Retinal pigment epithelial cell (primary cell): ENCODE measurements around the gene FAM221A.
"Not testable (repeated sequence)": the region's sequence is repeated elsewhere in the genome, so short reads cannot be mapped to it uniquely, and the experiment has no call there.

Experiments
- DNase-seq: peaks from one replicate; pipeline ENCODE4 v3.0.0-alpha.2; 2010; ENCODE audit warnings: low read depth
- H3K4me3 ChIP-seq: 2 replicates; pipeline ENCODE4 v1.5.1; 2011; ENCODE audit warnings: mild to moderate bottlenecking, low read length, control low read depth, moderate library complexity
- TF ChIP-seq, protein P1 (sequence below): conservative IDR thresholded peaks from 2 replicates; pipeline ENCODE4 v1.5.1; 2011; ENCODE audit warnings: low read depth, low read length, control low read depth, inconsistent platforms

Gene FAM221A

DNA sequence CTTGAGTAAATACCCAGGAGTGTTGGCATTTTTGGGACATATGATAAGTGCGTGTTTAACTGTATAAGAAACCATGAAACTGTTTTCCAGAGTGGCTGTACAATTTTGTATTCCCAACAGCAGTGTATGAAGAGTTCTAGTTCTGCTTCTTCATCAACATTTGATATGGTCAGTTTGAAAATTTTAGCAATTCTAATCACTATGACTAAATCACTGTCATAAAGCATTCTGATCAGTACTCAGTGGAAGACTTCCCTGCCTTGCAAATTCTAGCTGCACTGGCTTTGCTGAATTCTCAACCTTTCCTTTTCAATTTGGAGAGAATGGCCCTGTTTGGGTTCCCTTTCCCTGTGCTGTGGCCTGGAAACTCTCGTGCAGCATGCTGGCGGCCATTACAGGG is 18.6 kb upstream of the FAM221A start:
- H3K4me3 ChIP-seq = no peak overlapping the region
- no peak for DNase-seq
- TF ChIP-seq, protein P1, sequence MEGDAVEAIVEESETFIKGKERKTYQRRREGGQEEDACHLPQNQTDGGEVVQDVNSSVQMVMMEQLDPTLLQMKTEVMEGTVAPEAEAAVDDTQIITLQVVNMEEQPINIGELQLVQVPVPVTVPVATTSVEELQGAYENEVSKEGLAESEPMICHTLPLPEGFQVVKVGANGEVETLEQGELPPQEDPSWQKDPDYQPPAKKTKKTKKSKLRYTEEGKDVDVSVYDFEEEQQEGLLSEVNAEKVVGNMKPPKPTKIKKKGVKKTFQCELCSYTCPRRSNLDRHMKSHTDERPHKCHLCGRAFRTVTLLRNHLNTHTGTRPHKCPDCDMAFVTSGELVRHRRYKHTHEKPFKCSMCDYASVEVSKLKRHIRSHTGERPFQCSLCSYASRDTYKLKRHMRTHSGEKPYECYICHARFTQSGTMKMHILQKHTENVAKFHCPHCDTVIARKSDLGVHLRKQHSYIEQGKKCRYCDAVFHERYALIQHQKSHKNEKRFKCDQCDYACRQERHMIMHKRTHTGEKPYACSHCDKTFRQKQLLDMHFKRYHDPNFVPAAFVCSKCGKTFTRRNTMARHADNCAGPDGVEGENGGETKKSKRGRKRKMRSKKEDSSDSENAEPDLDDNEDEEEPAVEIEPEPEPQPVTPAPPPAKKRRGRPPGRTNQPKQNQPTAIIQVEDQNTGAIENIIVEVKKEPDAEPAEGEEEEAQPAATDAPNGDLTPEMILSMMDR = no peak

- H3K4me3 ChIP-seq = no peak overlapping the region
- DNase-seq = no peak
- TF ChIP-seq, protein P1 = no peak
Observed at GRCh38 chr7:23662124-23662983, 17.6 kb upstream of the FAM221A start.

GRCh38 chr7:23662984-23663313 is 17.1 kb upstream of the FAM221A start:
- TF ChIP-seq, protein P1 = no peak

GRCh38 chr7:23664122-23664521 is 15.9 kb upstream of the FAM221A start:
- DNase-seq = no peak

More at GRCh38 chr7:23662984-23663313, 17.1 kb upstream of the FAM221A start:
- DNase-seq = no peak
- no peak overlapping the region for H3K4me3 ChIP-seq

GRCh38 chr7:23672033-23672432 is 8.0 kb upstream of the FAM221A start:
- no peak for DNase-seq
- H3K4me3 ChIP-seq = no peak overlapping the region
- TF ChIP-seq, protein P1 = no peak

More at GRCh38 chr7:23664122-23664521, 15.9 kb upstream of the FAM221A start:
- TF ChIP-seq, protein P1 = no peak
- no peak overlapping the region for H3K4me3 ChIP-seq

DNA sequence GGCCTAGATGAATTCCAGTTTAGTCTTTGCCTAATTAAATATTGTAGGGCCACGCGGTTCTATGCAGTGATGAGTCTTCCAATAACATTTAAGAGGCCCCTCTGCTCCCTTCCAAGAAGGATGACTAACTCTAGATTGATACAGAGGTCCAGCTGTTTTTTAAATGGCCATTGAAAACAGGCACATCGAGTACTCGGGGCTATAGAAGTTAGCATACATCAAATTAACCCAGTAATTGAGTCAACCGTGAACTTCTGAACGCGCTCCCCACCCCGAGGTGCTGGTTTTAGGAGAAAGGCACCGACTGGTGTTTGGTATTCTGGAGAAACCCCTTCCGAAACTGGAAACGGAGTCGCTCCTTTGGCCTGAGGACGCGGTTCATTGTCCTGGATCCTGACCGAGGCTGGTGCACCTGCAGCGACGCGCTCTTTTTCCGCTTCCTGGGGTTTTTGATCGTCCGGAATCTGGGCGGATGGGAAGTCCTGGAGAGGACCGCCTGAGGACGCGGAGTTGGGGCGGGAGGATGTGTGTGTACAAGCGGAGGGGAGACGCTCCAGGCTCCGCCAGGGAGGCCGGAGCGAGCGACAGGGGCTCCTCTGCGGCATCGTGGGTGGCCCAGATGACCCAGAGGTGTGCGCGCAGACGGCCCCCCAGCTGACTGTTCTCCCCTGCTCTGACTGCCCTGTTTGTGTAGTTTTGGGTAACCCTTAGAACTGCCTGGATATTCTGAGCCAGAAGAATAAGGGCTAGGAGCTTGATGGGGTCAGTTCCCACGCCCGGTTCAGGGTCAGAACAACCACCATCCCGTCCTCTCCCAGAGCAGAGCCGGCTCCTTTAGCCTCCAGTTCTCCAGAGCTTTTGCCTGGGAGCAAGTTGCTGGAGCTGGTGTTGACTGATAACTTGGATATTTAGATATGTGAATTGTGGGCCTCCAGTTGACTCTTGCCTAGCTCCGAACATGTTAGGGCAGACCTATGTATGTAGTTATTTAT is 711 bp downstream of the FAM221A start:
- DNase-seq = no peak
- peak overlapping the region; percentile 86 for H3K4me3 ChIP-seq
- TF ChIP-seq, protein P1 = no peak

DNA sequence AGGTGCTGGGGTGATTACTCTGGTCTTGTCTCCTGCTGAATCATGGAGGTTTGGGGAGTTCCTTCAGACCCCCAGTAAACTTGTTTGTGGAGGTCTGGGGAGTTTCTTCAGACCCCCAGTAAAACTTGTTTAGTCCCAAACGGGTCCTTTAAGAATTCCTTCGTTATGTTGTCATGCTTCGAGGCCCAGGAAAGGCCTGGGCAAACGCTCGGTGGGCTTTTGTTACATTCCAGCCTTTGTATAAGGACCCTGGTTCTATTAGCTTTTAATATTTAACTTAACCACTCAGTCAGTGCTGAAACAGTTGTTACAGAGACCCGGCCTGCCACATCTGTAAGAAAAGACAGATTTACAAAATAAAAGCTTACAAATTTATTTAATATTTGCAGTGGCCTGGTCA is 4.0 kb downstream of the FAM221A start:
- H3K4me3 ChIP-seq = not testable (repeated sequence)

More for the DNA sequence above, 4.0 kb downstream of the FAM221A start:
- not testable (repeated sequence) for DNase-seq
